Measurements from ENCODE around the gene C11orf65.
"Not testable (repeated sequence)": the region's sequence is repeated elsewhere in the genome, so short reads cannot be mapped to it uniquely, and the experiment has no call there.

The C11orf65 gene

GRCh38 chr11:108468478-108468864 lies 1.1 kb upstream of the C11orf65 start:
- Histone ChIP-seq H3K4me3 (replicated peaks; ENCODE audit: low read depth, low read length) (no peak overlapping the region), H3K36me3 (ENCODE audit: control insufficient read depth, insufficient read depth, low read length) (no peaks in the 10 kb centered on the region), H3K27me3 (replicated peaks; ENCODE audit: control insufficient read depth, insufficient read depth, low read length) (no peaks in the 10 kb centered on the region)
- no peak for TF ChIP-seq CTCF (IDR thresholded peaks at IDR 0.05; ENCODE audit: insufficient read depth, low read length, poor library complexity, severe bottlenecking)
- no peak for DNase-seq (ENCODE audit: extremely low read depth, insufficient read length)

GRCh38 chr11:108466405-108466804 lies 924 bp downstream of the C11orf65 start:
- H3K36me3 ChIP-seq (ENCODE audit: control insufficient read depth, insufficient read depth, low read length) = no peaks in the 10 kb centered on the region
- DNase-seq (ENCODE audit: extremely low read depth, insufficient read length) = no peak
- no peak for TF ChIP-seq CTCF (IDR thresholded peaks at IDR 0.05; ENCODE audit: insufficient read depth, low read length, poor library complexity, severe bottlenecking)
- no peaks in the 10 kb centered on the region for H3K27me3 ChIP-seq (replicated peaks; ENCODE audit: control insufficient read depth, insufficient read depth, low read length)
- H3K4me3 ChIP-seq (replicated peaks; ENCODE audit: low read depth, low read length) = peak overlapping the region; percentile 82

GRCh38 chr11:108453207-108453835 lies 14.0 kb downstream of the C11orf65 start:
- H3K4me3 ChIP-seq (replicated peaks; ENCODE audit: low read depth, low read length) = no peak overlapping the region
- no peak for DNase-seq (ENCODE audit: extremely low read depth, insufficient read length)
- TF ChIP-seq CTCF (IDR thresholded peaks at IDR 0.05; ENCODE audit: insufficient read depth, low read length, poor library complexity, severe bottlenecking) = no peak
- H3K36me3 ChIP-seq (ENCODE audit: control insufficient read depth, insufficient read depth, low read length) = no peaks in the 10 kb centered on the region
- H3K27me3 ChIP-seq (replicated peaks; ENCODE audit: control insufficient read depth, insufficient read depth, low read length) = no peaks in the 10 kb centered on the region

GRCh38 chr11:108441445-108441844 lies 25.9 kb downstream of the C11orf65 start:
- DNase-seq (ENCODE audit: extremely low read depth, insufficient read length); H3K27me3 ChIP-seq (replicated peaks; ENCODE audit: control insufficient read depth, insufficient read depth, low read length); H3K4me3 ChIP-seq (replicated peaks; ENCODE audit: low read depth, low read length); H3K36me3 ChIP-seq (ENCODE audit: control insufficient read depth, insufficient read depth, low read length): not testable (repeated sequence)

GRCh38 chr11:108436594-108436993 lies 30.7 kb downstream of the C11orf65 start:
- H3K36me3 ChIP-seq (ENCODE audit: control insufficient read depth, insufficient read depth, low read length) = no peaks in the 10 kb centered on the region
- H3K4me3 ChIP-seq (replicated peaks; ENCODE audit: low read depth, low read length) = no peak overlapping the region
- no peak for DNase-seq (ENCODE audit: extremely low read depth, insufficient read length)
- H3K27me3 ChIP-seq (replicated peaks; ENCODE audit: control insufficient read depth, insufficient read depth, low read length) = no peaks in the 10 kb centered on the region
- TF ChIP-seq CTCF (IDR thresholded peaks at IDR 0.05; ENCODE audit: insufficient read depth, low read length, poor library complexity, severe bottlenecking) = no peak

GRCh38 chr11:108435066-108435465 lies 32.3 kb downstream of the C11orf65 start:
- no peak for DNase-seq (ENCODE audit: extremely low read depth, insufficient read length)

More at GRCh38 chr11:108435066-108435465, 32.3 kb downstream of the C11orf65 start:
- TF ChIP-seq CTCF (IDR thresholded peaks at IDR 0.05; ENCODE audit: insufficient read depth, low read length, poor library complexity, severe bottlenecking) = no peak
- no peaks in the 10 kb centered on the region for H3K36me3 ChIP-seq (ENCODE audit: control insufficient read depth, insufficient read depth, low read length)
- H3K4me3 ChIP-seq (replicated peaks; ENCODE audit: low read depth, low read length) = no peak overlapping the region
- H3K27me3 ChIP-seq (replicated peaks; ENCODE audit: control insufficient read depth, insufficient read depth, low read length) = no peaks in the 10 kb centered on the region

Measured in GM06990 (cell line).